ENCODE results near the gene SNX25.

GRCh38 chr4:185224597-185224996 is 15.2 kb downstream of the SNX25 start:
- TF ChIP-seq FOXA1 (IDR thresholded peaks at IDR 0.05), result no peak
- no peak for TF ChIP-seq BHLHE40 (IDR thresholded peaks at IDR 0.05; ENCODE audit: borderline replicate concordance)
- TF ChIP-seq SP1 (IDR thresholded peaks at IDR 0.05), result no peak
- TF ChIP-seq HDGF (IDR thresholded peaks at IDR 0.05; ENCODE audit: borderline replicate concordance), result no peak
- no peak for TF ChIP-seq SUZ12 (IDR thresholded peaks at IDR 0.05)

All from HEK293T (cell line).